ENCODE results near the gene GCKR.

DNA sequence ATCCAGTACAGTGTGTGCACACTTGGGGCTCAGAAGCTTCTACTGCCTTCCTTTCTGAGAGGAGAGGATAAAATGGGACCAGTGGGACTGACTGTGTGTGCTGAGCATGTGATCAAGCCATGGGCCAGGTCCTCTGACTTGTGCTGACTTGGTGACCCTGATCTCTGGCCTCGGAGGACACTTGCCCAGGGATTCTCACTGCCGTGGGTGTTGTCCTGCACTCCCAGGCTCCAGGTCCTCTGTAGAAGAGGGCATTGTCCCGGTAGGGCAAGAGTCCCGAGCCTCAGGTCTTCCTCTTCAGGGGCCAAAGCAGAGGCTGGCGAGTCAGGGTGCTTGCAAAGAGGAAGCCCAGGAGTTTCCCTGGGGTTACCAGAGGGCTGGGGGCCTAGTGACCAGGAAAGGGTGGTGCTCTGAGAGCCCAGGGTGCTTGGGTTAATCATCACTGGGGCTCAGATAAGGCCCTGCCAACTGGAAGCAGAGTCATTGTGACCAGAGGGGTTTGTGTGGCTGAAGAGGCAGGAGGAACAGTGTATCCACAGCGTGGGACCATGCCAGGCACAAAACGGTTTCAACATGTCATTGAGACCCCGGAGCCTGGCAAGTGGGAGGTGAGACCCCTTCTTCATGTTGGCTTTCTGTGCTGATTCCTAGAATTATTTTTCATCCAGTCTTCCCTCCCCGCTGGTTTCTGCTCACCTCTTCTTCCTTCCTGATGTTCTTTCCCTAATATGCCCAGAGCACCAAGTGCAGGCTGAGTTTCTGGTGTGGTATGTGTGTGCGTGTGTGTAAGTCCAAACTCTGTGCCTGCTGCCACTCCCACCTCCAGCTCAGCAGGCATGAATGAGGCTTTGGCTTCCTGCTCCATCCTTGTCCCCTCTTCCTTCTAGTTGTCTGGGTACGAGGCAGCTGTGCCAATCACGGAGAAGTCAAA lies at the start of gene GCKR:
- TF ChIP-seq CTCF (conservative IDR thresholded peaks at IDR 0.05 in 1 of 2, IDR thresholded peaks at IDR 0.05 in 1 of 2; ENCODE audit: extremely low read depth in 1 of 2, insufficient read depth in 1 of 2, low read depth in 1 of 2, low read length in 2 of 2) (no peak), EZH2 (IDR thresholded peaks at IDR 0.05; ENCODE audit: borderline replicate concordance, low read length) (no peak)

Measured in mammary epithelial cell (primary cell).